Measurements from ENCODE around the gene IL17C. TPM values are rescaled to one million over a fixed set of nuclear protein-coding genes. Genes with fewer than 3 reads are reported as not detected.
"Not testable (repeated sequence)": the region's sequence is repeated elsewhere in the genome, so short reads cannot be mapped to it uniquely, and the experiment has no call there.

Gene IL17C
- total RNA-seq, 2 experiments from 2014 or later = 0.86 TPM; not detected in 1

GRCh38 chr16:88665148-88665547, 26.8 kb downstream of the IL17C start:
- peaks cover 20% of the 10 kb centered on the region for H3K36me3 ChIP-seq (ENCODE audit: insufficient read depth, low read length)
- peaks cover 31% of the 10 kb centered on the region for H3K4me1 ChIP-seq (ENCODE audit: insufficient read depth, low read length, poor library complexity, severe bottlenecking)
- POLR2A ChIA-PET = interaction anchor here (0.7 to 1.9 kb wide), 4 partner anchors 10 to 494 kb away, joined by 3 to 11 read pairs (median 5); partner anchors contain the start of gene ZC3H18
- peaks cover 33% of the 10 kb centered on the region; the same call in 1 of the 2 replicates for H3K79me2 ChIP-seq (ENCODE audit: insufficient read depth, low read depth, low read length)
- TF ChIP-seq EZH2phosphoT487 (IDR thresholded peaks at IDR 0.05; ENCODE audit: borderline replicate concordance, low read depth, low read length) (no peak), CTCF (conservative IDR thresholded peaks at IDR 0.05; ENCODE audit: low read length) (no peak)
- H4K20me1 ChIP-seq (ENCODE audit: insufficient read depth, low read length) = no peaks in the 10 kb centered on the region
- no peaks in the 10 kb centered on the region for H3K9me3 ChIP-seq (ENCODE audit: low read length)
- no peaks in the 10 kb centered on the region for H3K9me2 ChIP-seq (ENCODE audit: insufficient read depth, low read length)
- no peak overlapping the region; the same call in 1 of the 2 replicates for H2AFZ ChIP-seq (ENCODE audit: low read length)
- CTCF ChIA-PET (ENCODE audit: unreplicated experiment) = interaction anchor here (1.6 kb wide), 1 partner anchor 10 kb away, joined by 4 read pairs; no protein-coding TSS in a partner anchor
- peak overlapping the region; percentile 79 for H3K4me2 ChIP-seq (ENCODE audit: low read length)
- H3K27ac ChIP-seq (ENCODE audit: low read depth, low read length, poor library complexity, severe bottlenecking) = peak overlapping the region; percentile 88
- DNase-seq (ENCODE audit: low spot score) = peak; percentile 87
- no TSS peak for BruUV-seq (replicated peaks)
- intact Hi-C loops (cut with micrococcal nuclease; ENCODE audit: unreplicated experiment) = loop anchor here (10.0 kb wide), 1 partner anchor 210 kb away; the partner anchor contains the start of gene ZFPM1
- peak overlapping the region; percentile 86 for H3K4me3 ChIP-seq (ENCODE audit: low read depth, low read length, poor library complexity, severe bottlenecking)

GRCh38 chr16:88665570-88665969, 27.2 kb downstream of the IL17C start:
- Histone ChIP-seq H3K4me1 (ENCODE audit: insufficient read depth, low read length, poor library complexity, severe bottlenecking) (peaks cover 31% of the 10 kb centered on the region), H3K36me3 (ENCODE audit: insufficient read depth, low read length) (peaks cover 18% of the 10 kb centered on the region), H2AFZ (ENCODE audit: low read length) (no peak overlapping the region; the same call in 1 of the 2 replicates), H3K4me3 (ENCODE audit: low read depth, low read length, poor library complexity, severe bottlenecking) (peak overlapping the region; percentile 86), H3K4me2 (ENCODE audit: low read length) (peak overlapping the region; percentile 79), H3K9me3 (ENCODE audit: low read length) (no peaks in the 10 kb centered on the region), H3K27ac (ENCODE audit: low read depth, low read length, poor library complexity, severe bottlenecking) (peak overlapping the region; percentile 88), H3K79me2 (ENCODE audit: insufficient read depth, low read depth, low read length) (peaks cover 29% of the 10 kb centered on the region; the same call in 1 of the 2 replicates), H3K9me2 (ENCODE audit: insufficient read depth, low read length) (no peaks in the 10 kb centered on the region), H4K20me1 (ENCODE audit: insufficient read depth, low read length) (no peaks in the 10 kb centered on the region)
- CTCF ChIA-PET (ENCODE audit: unreplicated experiment) = interaction anchor here (1.6 kb wide), 1 partner anchor 9 kb away, joined by 4 read pairs; no protein-coding TSS in a partner anchor
- DNase-seq (ENCODE audit: low spot score) = no peak
- POLR2A ChIA-PET = interaction anchor here (0.6 to 1.9 kb wide), 7 partner anchors 9 to 494 kb away, joined by 3 to 11 read pairs (median 3); partner anchors contain the start of gene ZC3H18
- BruUV-seq (replicated peaks) = TSS peak; percentile 67
- intact Hi-C loops (cut with micrococcal nuclease; ENCODE audit: unreplicated experiment) = loop anchor here (10.0 kb wide), 1 partner anchor 211 kb away; the partner anchor contains the start of gene ZFPM1
- TF ChIP-seq CTCF (conservative IDR thresholded peaks at IDR 0.05; ENCODE audit: low read length) = no peak
- no peak for TF ChIP-seq EZH2phosphoT487 (IDR thresholded peaks at IDR 0.05; ENCODE audit: borderline replicate concordance, low read depth, low read length)

GRCh38 chr16:88667461-88667860, 29.1 kb downstream of the IL17C start:
- H3K9me2 ChIP-seq (ENCODE audit: insufficient read depth, low read length) = no peaks in the 10 kb centered on the region
- intact Hi-C loops (cut with micrococcal nuclease; ENCODE audit: unreplicated experiment) = loop anchor here (10.0 kb wide), 1 partner anchor 213 kb away; the partner anchor contains the start of gene ZFPM1
- no peak overlapping the region for H3K27ac ChIP-seq (ENCODE audit: low read depth, low read length, poor library complexity, severe bottlenecking)
- H3K4me1 ChIP-seq (ENCODE audit: insufficient read depth, low read length, poor library complexity, severe bottlenecking) = peaks cover 22% of the 10 kb centered on the region
- peaks cover 18% of the 10 kb centered on the region for H3K36me3 ChIP-seq (ENCODE audit: insufficient read depth, low read length)
- no peak overlapping the region for H3K4me3 ChIP-seq (ENCODE audit: low read depth, low read length, poor library complexity, severe bottlenecking)
- BruUV-seq (replicated peaks) = no TSS peak
- ChIA-PET CTCF (ENCODE audit: unreplicated experiment) (no interaction called here), POLR2A (no interaction called here)
- no peak overlapping the region for H2AFZ ChIP-seq (ENCODE audit: low read length)
- peaks cover 10% of the 10 kb centered on the region; the same call in 1 of the 2 replicates for H3K79me2 ChIP-seq (ENCODE audit: insufficient read depth, low read depth, low read length)
- no peaks in the 10 kb centered on the region for H4K20me1 ChIP-seq (ENCODE audit: insufficient read depth, low read length)
- no peaks in the 10 kb centered on the region for H3K9me3 ChIP-seq (ENCODE audit: low read length)
- no peak overlapping the region for H3K4me2 ChIP-seq (ENCODE audit: low read length)
- DNase-seq (ENCODE audit: low spot score) = no peak
- TF ChIP-seq CTCF (conservative IDR thresholded peaks at IDR 0.05; ENCODE audit: low read length) = no peak
- TF ChIP-seq EZH2phosphoT487 (IDR thresholded peaks at IDR 0.05; ENCODE audit: borderline replicate concordance, low read depth, low read length) = no peak

GRCh38 chr16:88669493-88669892, 31.1 kb downstream of the IL17C start:
- BruUV-seq (replicated peaks); DNase-seq (ENCODE audit: low spot score); CTCF ChIA-PET (ENCODE audit: unreplicated experiment); H2AFZ ChIP-seq (ENCODE audit: low read length); POLR2A ChIA-PET; H3K9me2 ChIP-seq (ENCODE audit: insufficient read depth, low read length); H4K20me1 ChIP-seq (ENCODE audit: insufficient read depth, low read length); H3K4me3 ChIP-seq (ENCODE audit: low read depth, low read length, poor library complexity, severe bottlenecking); H3K79me2 ChIP-seq (ENCODE audit: insufficient read depth, low read depth, low read length); H3K27ac ChIP-seq (ENCODE audit: low read depth, low read length, poor library complexity, severe bottlenecking); H3K4me2 ChIP-seq (ENCODE audit: low read length); H3K9me3 ChIP-seq (ENCODE audit: low read length): not testable (repeated sequence)
- Histone ChIP-seq H3K36me3 (ENCODE audit: insufficient read depth, low read length) (peaks cover 22% of the 10 kb centered on the region), H3K4me1 (ENCODE audit: insufficient read depth, low read length, poor library complexity, severe bottlenecking) (peaks cover 15% of the 10 kb centered on the region)
- intact Hi-C loops (cut with micrococcal nuclease; ENCODE audit: unreplicated experiment) = loop anchor here (10.0 kb wide), 1 partner anchor 215 kb away; the partner anchor contains the start of gene ZFPM1
